Measurements from ENCODE around the gene SPACDR. TPM values are rescaled to one million over a fixed set of nuclear protein-coding genes. Genes with fewer than 3 reads are reported as not detected.

The SPACDR gene
- total RNA-seq, 4 donors from 2014 or later, result 0.53 TPM; not detected in 3

DNA sequence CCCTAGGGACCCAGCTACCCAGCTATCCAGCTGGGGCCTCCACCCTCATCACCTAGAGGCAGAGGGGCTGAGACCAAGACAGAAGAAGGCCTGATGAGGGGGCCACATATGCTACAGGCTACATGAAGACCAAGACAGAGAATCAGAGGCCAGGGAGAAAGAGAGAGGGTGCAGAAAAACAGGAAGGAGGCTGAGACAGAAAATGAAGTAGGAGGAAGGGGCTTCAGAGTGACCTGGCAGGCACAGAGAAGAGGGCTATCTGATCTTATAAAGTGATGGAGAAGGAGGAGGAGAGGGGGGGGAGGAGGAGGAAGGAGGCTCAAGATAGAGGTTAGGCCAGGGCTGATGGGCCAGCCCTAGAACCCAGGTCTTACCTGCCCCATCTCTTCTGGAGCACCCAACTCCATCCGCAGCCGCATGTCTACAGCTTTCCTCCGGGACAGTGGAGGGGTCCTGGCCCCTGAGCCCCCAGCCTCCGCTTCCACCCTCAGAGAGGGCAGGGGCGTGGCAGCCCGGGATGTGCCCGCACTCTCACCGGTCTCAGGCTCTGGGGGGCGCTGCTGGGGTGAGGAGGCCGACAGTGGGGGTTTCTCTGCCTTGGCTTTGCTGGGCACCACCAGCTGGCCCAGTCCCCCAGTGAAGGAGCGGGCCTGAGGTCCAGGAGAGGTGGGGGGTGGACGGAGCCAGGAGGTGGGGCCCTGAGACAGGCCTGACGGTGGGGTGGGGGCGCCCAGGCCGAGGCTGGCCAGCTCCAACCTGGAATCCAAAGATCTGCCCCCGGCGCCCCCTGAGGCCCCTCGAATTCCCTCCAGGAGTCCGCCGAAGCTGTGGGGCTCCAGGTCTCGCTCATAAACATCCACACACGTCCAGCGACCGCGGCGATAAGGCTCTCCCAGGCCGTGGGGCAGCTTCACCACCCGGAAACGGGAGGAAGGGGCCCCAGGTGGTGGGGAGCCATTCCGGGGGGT lies 13.1 kb upstream of the SPACDR start:
- H3K36me3 ChIP-seq, result peaks cover 15% of the 10 kb centered on the region
- DNase-seq (ENCODE audit: low spot score in 2 of 2), result no peak
- H3K27ac ChIP-seq, result peak overlapping the region; percentile 73
- no peaks in the 10 kb centered on the region for H3K27me3 ChIP-seq
- H3K4me1 ChIP-seq, result peaks cover 63% of the 10 kb centered on the region
- H3K9me3 ChIP-seq, result no peaks in the 10 kb centered on the region
- TF ChIP-seq POLR2A (IDR thresholded peaks at IDR 0.05) (no peak), EP300 (IDR thresholded peaks at IDR 0.05) (no peak), POLR2AphosphoS5 (IDR thresholded peaks at IDR 0.05) (no peak)
- TF ChIP-seq, protein P1, sequence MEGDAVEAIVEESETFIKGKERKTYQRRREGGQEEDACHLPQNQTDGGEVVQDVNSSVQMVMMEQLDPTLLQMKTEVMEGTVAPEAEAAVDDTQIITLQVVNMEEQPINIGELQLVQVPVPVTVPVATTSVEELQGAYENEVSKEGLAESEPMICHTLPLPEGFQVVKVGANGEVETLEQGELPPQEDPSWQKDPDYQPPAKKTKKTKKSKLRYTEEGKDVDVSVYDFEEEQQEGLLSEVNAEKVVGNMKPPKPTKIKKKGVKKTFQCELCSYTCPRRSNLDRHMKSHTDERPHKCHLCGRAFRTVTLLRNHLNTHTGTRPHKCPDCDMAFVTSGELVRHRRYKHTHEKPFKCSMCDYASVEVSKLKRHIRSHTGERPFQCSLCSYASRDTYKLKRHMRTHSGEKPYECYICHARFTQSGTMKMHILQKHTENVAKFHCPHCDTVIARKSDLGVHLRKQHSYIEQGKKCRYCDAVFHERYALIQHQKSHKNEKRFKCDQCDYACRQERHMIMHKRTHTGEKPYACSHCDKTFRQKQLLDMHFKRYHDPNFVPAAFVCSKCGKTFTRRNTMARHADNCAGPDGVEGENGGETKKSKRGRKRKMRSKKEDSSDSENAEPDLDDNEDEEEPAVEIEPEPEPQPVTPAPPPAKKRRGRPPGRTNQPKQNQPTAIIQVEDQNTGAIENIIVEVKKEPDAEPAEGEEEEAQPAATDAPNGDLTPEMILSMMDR (IDR thresholded peaks at IDR 0.05), result no peak
- peak overlapping the region; percentile 92 for H3K4me3 ChIP-seq
- WGBS, result 30% methylated on average over 6 of the region's 30 CpGs

DNA sequence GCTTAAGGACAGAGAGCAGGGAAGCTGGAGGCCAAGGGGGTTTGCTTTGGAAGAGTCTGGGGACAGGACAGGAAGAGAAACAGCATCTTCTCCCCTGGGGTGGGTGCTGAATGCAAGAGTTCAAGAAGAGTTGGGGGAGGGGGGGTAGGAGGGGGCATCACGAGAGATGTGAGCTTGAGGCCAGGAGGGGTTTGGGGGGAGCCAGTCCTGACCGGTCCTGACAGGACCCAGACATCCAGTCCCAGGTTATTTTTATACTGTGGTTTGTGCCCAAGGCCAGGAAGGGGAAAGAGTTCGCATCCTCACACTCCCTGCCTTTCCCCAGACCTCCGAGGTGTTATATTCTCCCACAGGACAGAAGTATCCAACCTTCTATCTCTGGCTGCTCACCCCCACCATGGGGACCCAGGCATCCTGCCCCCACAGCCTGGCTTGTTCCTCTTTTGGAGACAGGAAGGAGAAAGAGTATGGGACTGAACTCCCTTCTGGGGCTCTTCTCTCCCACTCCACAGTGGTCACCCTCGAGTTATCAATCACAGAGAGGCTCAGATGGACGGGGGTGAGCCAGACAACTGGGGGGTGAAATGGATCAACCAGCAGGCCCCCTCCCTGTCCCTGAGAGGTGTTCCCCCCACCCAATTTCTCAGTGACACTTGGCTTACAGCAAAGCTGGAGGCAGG lies 12.2 kb upstream of the SPACDR start:
- no peak for TF ChIP-seq EP300 (IDR thresholded peaks at IDR 0.05)
- TF ChIP-seq POLR2AphosphoS5 (IDR thresholded peaks at IDR 0.05), result no peak
- TF ChIP-seq, protein P1 (IDR thresholded peaks at IDR 0.05), result no peak
- TF ChIP-seq POLR2A (IDR thresholded peaks at IDR 0.05), result no peak
- 21% methylated on average over 6 of the region's 6 CpGs for whole genome bisulfite sequencing
- peak overlapping the region; percentile 92 for H3K4me3 ChIP-seq
- no peak for DNase-seq (ENCODE audit: low spot score in 2 of 2)
- H3K9me3 ChIP-seq, result no peaks in the 10 kb centered on the region
- peak overlapping the region; percentile 7 for H3K27ac ChIP-seq
- H3K36me3 ChIP-seq, result peaks cover 16% of the 10 kb centered on the region
- no peaks in the 10 kb centered on the region for H3K27me3 ChIP-seq
- H3K4me1 ChIP-seq, result peaks cover 65% of the 10 kb centered on the region

DNA sequence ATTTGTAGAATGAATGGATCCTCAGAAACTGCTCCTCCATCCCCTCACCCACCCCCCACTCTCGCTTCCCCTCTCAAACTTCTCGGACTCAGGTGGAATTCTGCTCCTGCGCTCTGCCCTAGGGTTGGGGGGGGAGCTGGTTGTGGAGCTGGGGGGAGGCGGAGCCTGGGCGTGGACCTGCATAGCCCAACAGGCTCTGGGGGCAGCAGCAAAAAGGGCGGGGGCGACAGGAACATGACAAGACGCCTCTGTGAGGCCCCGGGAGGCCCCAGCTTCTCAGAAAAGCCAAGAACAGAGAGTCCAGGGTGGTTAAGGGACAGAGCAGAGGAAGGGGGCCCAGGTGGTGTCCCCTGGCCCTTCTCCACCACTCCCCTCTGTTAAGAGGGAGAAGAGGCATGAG lies 11.5 kb upstream of the SPACDR start:
- no peak overlapping the region for H3K27ac ChIP-seq
- H3K27me3 ChIP-seq, result no peaks in the 10 kb centered on the region
- H3K4me1 ChIP-seq, result peaks cover 65% of the 10 kb centered on the region
- H3K9me3 ChIP-seq, result no peaks in the 10 kb centered on the region
- DNase-seq (ENCODE audit: low spot score in 2 of 2), result no peak
- TF ChIP-seq POLR2A (IDR thresholded peaks at IDR 0.05) (no peak), EP300 (IDR thresholded peaks at IDR 0.05) (no peak), POLR2AphosphoS5 (IDR thresholded peaks at IDR 0.05) (no peak)
- TF ChIP-seq, protein P1 (IDR thresholded peaks at IDR 0.05), result no peak
- H3K36me3 ChIP-seq, result peaks cover 20% of the 10 kb centered on the region
- peak overlapping the region; percentile 92 for H3K4me3 ChIP-seq
- WGBS, result 38% methylated on average over 9 of the region's 9 CpGs

DNA sequence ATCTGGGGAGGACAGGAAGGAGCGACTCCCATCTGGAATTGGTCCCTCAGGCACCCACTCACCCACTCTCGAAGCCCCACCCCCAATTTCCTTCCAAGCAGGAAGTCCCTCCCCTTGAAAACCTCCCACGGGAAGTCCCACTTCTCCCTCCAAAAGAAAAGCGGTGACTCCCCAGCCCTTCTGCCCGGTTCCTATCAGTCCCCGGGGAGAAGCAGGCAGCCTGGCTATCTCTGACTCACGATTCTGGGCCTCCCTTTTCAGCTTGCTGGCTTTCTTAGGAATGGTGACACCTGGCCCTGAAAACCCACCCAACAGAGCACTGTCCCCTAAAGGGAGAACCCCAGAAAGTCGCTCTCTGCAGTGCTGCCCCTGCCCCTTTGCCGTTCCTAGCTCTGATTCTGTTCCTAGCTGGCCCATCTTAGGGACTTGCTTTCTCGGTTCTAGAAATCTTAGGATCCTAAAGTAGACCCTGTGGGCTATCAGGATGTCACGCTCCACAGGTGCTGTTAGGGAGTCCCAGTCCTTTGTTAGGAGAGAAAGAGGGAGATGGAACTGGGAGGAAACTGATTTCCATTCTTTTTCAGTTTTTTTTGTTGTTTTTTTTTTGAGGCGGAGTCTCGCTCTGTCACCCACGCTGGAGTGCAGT lies 8.9 kb upstream of the SPACDR start:
- no peaks in the 10 kb centered on the region for H3K9me3 ChIP-seq
- H3K4me3 ChIP-seq, result peak overlapping the region; percentile 22
- H3K4me1 ChIP-seq, result peaks cover 76% of the 10 kb centered on the region
- WGBS, result 51% methylated on average over 9 of the region's 14 CpGs
- TF ChIP-seq, protein P1 (IDR thresholded peaks at IDR 0.05), result no peak
- TF ChIP-seq POLR2AphosphoS5 (IDR thresholded peaks at IDR 0.05) (no peak), EP300 (IDR thresholded peaks at IDR 0.05) (no peak), POLR2A (IDR thresholded peaks at IDR 0.05) (no peak)
- peak overlapping the region; percentile 53 for H3K27ac ChIP-seq
- no peak for DNase-seq (ENCODE audit: low spot score in 2 of 2)
- H3K36me3 ChIP-seq, result peaks cover 25% of the 10 kb centered on the region
- H3K27me3 ChIP-seq, result no peaks in the 10 kb centered on the region

Measured in suprapubic skin (tissue), 4 donors.